K562 (cell line): Measurements from ENCODE around the gene TMEM164. TPM values are rescaled to one million over a fixed set of nuclear protein-coding genes. Genes with fewer than 3 reads are reported as not detected.

Experiments
- BRD4 ChIP-seq: fragments of 200-600 bp; sonication (generic); IDR thresholded peaks from 2 replicates; pipeline ENCODE4 v1.6.1; 2017; ENCODE audit warnings: inconsistent platforms
- CREM ChIP-seq: IDR thresholded peaks from 2 replicates; pipeline ENCODE4 v1.6.1; 2014; ENCODE audit warnings: antibody characterized with exemption, low read depth
- HCFC1 ChIP-seq: IDR thresholded peaks from 2 replicates; pipeline ENCODE4 v1.6.1; 2012; ENCODE audit warnings: low read depth, low read length, improper control_type of control experiment
- HMG20A ChIP-seq: fragments of 450-650 bp; formaldehyde crosslinking; conservative IDR thresholded peaks from 2 replicates; pipeline ENCODE4 v1.4.0; 2020; ENCODE audit warnings: mild to moderate bottlenecking, mixed read lengths
- NCOA2 ChIP-seq, 2 experiments: fragments of 450-650 bp; IDR thresholded peaks; 2 replicates each; pipeline ENCODE4 v1.6.1; 2018; ENCODE audit warnings: mild to moderate bottlenecking in 2 of 2, moderate library complexity in 1 of 2; ENCODE audit not compliant: partially characterized antibody in 2 of 2
- SMAD2 ChIP-seq: fragments of 150-350 bp; IDR thresholded peaks from 2 replicates; pipeline ENCODE4 v1.6.1; 2014; ENCODE audit warnings: low read depth, mild to moderate bottlenecking, low read length
- ZBTB11 ChIP-seq, 3 experiments: fragments of 200-800 bp in 1 of 3; fragments of 250-450 bp in 1 of 3; fragments of 450-650 bp in 1 of 3; sonication (Bioruptor Pico) in 1 of 3; sonication (Bioruptor generic) in 1 of 3; formaldehyde crosslinking in 1 of 3; IDR thresholded peaks; 2 replicates each; pipeline versions ENCODE4 v1.6.1 to v1.8.0; 2016 to 2022; ENCODE audit warnings: mild to moderate bottlenecking in 2 of 3, missing genetic modification characterization in 2 of 3, missing compliant biosample characterization in 1 of 3, moderate library complexity in 1 of 3
- polyA plus RNA-seq, 8 experiments: library from polyadenylated mRNA; depleted of rRNA in 4 of 8; stranded (reverse) in 5 of 8; unstranded in 3 of 8; fragments of >200 nt; fragmentation: Nextera tagmentation in 2 of 8; fragmentation: Illumina TruSeq in 1 of 8; extraction: Ambion mirVana in 2 of 8; extraction: Trizol in 1 of 8; gene quantifications; 2 replicates each; pipeline versions ENCODE4 v1.2.1 to v1.2.3, GENCODE V29; 2011 to 2014; ENCODE audit warnings: inconsistent platforms in 1 of 8, missing spikeins in 1 of 8
- total RNA-seq, 7 experiments: library from RNA; depleted of rRNA in 6 of 7; stranded (reverse); fragments of >200 nt in 6 of 7; fragmentation: Illumina TruSeq in 2 of 7; extraction: Trizol in 2 of 7; gene quantifications; 2 replicates each; pipeline versions ENCODE4 v1.2.1 to v1.2.3, GENCODE V29; 2011 to 2021; ENCODE audit warnings: low replicate concordance in 1 of 7
- TF ChIP-seq, protein P1 (sequence below): fragments of 450-650 bp; formaldehyde crosslinking; IDR thresholded peaks from 2 replicates; pipeline ENCODE4 v1.4.0; 2022; ENCODE audit warnings: missing genetic modification characterization

TMEM164 gene
- total and polyA plus RNA-seq, 9 of the 15 experiments (the other 6 are each of a cell fraction or from before 2014, with no cell fraction given), result 2.4 to 57.3 (median 23.1) TPM

DNA sequence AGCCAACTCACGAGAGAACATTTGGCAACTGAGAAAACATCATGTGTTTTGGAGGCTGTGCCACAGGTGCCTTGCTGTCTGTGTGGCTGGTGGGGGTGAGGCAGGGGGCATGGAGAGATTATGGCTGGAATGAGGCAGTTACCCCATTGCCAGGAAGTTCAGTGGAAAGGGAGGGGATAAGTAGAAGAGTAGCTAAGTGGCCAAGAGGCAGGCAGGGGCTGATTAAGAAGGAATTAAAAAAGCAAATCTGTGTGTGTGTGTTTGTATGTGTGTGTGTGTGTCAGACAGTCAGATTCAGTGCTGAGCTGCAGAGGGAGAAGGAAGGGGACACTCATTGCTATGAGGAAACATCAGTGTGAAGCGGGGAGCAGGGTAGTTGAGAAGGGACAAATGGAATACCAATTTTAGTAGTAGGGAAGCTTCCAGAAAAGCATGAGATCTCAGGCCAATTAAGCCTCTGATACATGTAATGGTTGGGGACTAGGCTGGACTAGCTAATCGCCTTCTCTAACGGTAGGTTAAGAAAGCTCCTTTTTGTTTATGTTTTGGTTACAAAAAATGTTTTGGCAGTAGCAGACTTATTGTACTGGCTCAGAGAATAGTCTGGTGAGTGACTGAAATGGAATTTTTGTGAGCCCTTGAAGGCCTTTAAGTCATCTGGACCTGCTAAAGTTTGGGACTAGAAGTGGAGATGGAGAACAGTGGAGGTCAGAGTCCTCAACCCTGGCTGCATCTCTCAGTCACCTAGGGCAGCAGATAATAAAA lies 18.5 kb downstream of the TMEM164 start (continued):
- TF ChIP-seq, protein P1, sequence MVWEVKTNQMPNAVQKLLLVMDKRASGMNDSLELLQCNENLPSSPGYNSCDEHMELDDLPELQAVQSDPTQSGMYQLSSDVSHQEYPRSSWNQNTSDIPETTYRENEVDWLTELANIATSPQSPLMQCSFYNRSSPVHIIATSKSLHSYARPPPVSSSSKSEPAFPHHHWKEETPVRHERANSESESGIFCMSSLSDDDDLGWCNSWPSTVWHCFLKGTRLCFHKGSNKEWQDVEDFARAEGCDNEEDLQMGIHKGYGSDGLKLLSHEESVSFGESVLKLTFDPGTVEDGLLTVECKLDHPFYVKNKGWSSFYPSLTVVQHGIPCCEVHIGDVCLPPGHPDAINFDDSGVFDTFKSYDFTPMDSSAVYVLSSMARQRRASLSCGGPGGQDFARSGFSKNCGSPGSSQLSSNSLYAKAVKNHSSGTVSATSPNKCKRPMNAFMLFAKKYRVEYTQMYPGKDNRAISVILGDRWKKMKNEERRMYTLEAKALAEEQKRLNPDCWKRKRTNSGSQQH, result no peak
- no peak for TF ChIP-seq NCOA2 (IDR thresholded peaks at IDR 0.05; ENCODE audit: partially characterized antibody in 2 of 2)
- TF ChIP-seq CREM, result no peak
- no peak for TF ChIP-seq BRD4
- no peak for TF ChIP-seq ZBTB11 (CRISPR knock-in tag; IDR thresholded peaks at IDR 0.05)
- TF ChIP-seq HCFC1, result no peak
- no peak for TF ChIP-seq HMG20A (CRISPR knock-in tag)
- no peak for TF ChIP-seq SMAD2
